Measurements from ENCODE around the gene RIPPLY3. TPM values are rescaled to one million over a fixed set of nuclear protein-coding genes. Genes with fewer than 3 reads are reported as not detected.

The RIPPLY3 gene
- total RNA-seq, 1 donor from 2014 or later: 0.27 TPM

- no peak for TF ChIP-seq CTCF (IDR thresholded peaks at IDR 0.05)
- no peak for DNase-seq (ENCODE audit: extremely low spot score, unreplicated experiment)
- Mint-ChIP-seq H3K4me3 (ENCODE audit: unreplicated experiment) (no peak overlapping the region), H3K9me3 (ENCODE audit: unreplicated experiment) (no peaks in the 10 kb centered on the region), H3K27me3 (ENCODE audit: unreplicated experiment) (peaks cover 6% of the 10 kb centered on the region), H3K36me3 (ENCODE audit: unreplicated experiment) (no peaks in the 10 kb centered on the region), H3K4me1 (ENCODE audit: unreplicated experiment) (peaks cover 31% of the 10 kb centered on the region), H3K27ac (ENCODE audit: unreplicated experiment) (no peak overlapping the region)
Observed at GRCh38 chr21:37058261-37058660, 51.8 kb downstream of the RIPPLY3 start.

- Mint-ChIP-seq H3K4me3 (ENCODE audit: unreplicated experiment) (no peak overlapping the region), H3K27me3 (ENCODE audit: unreplicated experiment) (peaks cover 6% of the 10 kb centered on the region), H3K27ac (ENCODE audit: unreplicated experiment) (peak overlapping the region; percentile 25), H3K9me3 (ENCODE audit: unreplicated experiment) (no peaks in the 10 kb centered on the region), H3K36me3 (ENCODE audit: unreplicated experiment) (no peaks in the 10 kb centered on the region), H3K4me1 (ENCODE audit: unreplicated experiment) (peaks cover 31% of the 10 kb centered on the region)
- no peak for DNase-seq (ENCODE audit: extremely low spot score, unreplicated experiment)
- no peak for TF ChIP-seq CTCF (IDR thresholded peaks at IDR 0.05)
Observed at GRCh38 chr21:37059181-37059580, 52.7 kb downstream of the RIPPLY3 start.

GRCh38 chr21:37060296-37060695 is 53.8 kb downstream of the RIPPLY3 start:
- peaks cover 31% of the 10 kb centered on the region for H3K4me1 Mint-ChIP-seq (ENCODE audit: unreplicated experiment)
- H3K9me3 Mint-ChIP-seq (ENCODE audit: unreplicated experiment): no peaks in the 10 kb centered on the region
- no peaks in the 10 kb centered on the region for H3K27me3 Mint-ChIP-seq (ENCODE audit: unreplicated experiment)
- TF ChIP-seq CTCF (IDR thresholded peaks at IDR 0.05): no peak
- peak overlapping the region; percentile 80 for H3K27ac Mint-ChIP-seq (ENCODE audit: unreplicated experiment)
- peaks cover 6% of the 10 kb centered on the region for H3K36me3 Mint-ChIP-seq (ENCODE audit: unreplicated experiment)
- no peak overlapping the region for H3K4me3 Mint-ChIP-seq (ENCODE audit: unreplicated experiment)
- peak; percentile 89 for DNase-seq (ENCODE audit: extremely low spot score, unreplicated experiment)

- no peaks in the 10 kb centered on the region for H3K9me3 Mint-ChIP-seq (ENCODE audit: unreplicated experiment)
- H3K27ac Mint-ChIP-seq (ENCODE audit: unreplicated experiment): peak overlapping the region; percentile 31
- H3K27me3 Mint-ChIP-seq (ENCODE audit: unreplicated experiment): no peaks in the 10 kb centered on the region
- H3K4me1 Mint-ChIP-seq (ENCODE audit: unreplicated experiment): peaks cover 34% of the 10 kb centered on the region
- H3K4me3 Mint-ChIP-seq (ENCODE audit: unreplicated experiment): no peak overlapping the region
- peaks cover 10% of the 10 kb centered on the region for H3K36me3 Mint-ChIP-seq (ENCODE audit: unreplicated experiment)
- no peak for DNase-seq (ENCODE audit: extremely low spot score, unreplicated experiment)
- TF ChIP-seq CTCF (IDR thresholded peaks at IDR 0.05): no peak
Observed at GRCh38 chr21:37061926-37062592, 55.6 kb downstream of the RIPPLY3 start.

GRCh38 chr21:37062593-37062935 is 56.1 kb downstream of the RIPPLY3 start:
- Mint-ChIP-seq H3K4me1 (ENCODE audit: unreplicated experiment) (peaks cover 34% of the 10 kb centered on the region), H3K36me3 (ENCODE audit: unreplicated experiment) (peaks cover 10% of the 10 kb centered on the region), H3K9me3 (ENCODE audit: unreplicated experiment) (no peaks in the 10 kb centered on the region), H3K4me3 (ENCODE audit: unreplicated experiment) (no peak overlapping the region), H3K27ac (ENCODE audit: unreplicated experiment) (no peak overlapping the region), H3K27me3 (ENCODE audit: unreplicated experiment) (no peaks in the 10 kb centered on the region)
- no peak for DNase-seq (ENCODE audit: extremely low spot score, unreplicated experiment)
- TF ChIP-seq CTCF (IDR thresholded peaks at IDR 0.05): no peak

Measured in osteocyte (in vitro differentiated cells).